Tibial artery (tissue), 4 donors: ENCODE results near the gene CERK.

Experiments used
- DNase-seq, 2 donors: peaks; one replicate each; pipeline ENCODE4 v3.0.0-alpha.2; 2019
- H3K27ac ChIP-seq, 2 donors: fragments of 200-600 bp; sonication (generic) in 1 of 2; 1 replicate in 1 of 2; 2 replicates in 1 of 2; pipeline ENCODE4 v1.5.1; 2018 to 2019; ENCODE audit warnings: mild to moderate bottlenecking in 1 of 2
- H3K27me3 ChIP-seq, 2 donors: fragments of 200-600 bp; sonication (generic) in 1 of 2; one replicate each; pipeline versions ENCODE4 v1.5.1 to v1.6.0; 2016 to 2019
- H3K36me3 ChIP-seq, 3 donors: fragments of 200-600 bp; sonication (generic) in 2 of 3; one replicate each; pipeline ENCODE4 v1.5.1; 2016 to 2019; ENCODE audit warnings: mild to moderate bottlenecking in 2 of 3
- H3K4me1 ChIP-seq, 4 donors: fragments of 200-600 bp; sonication (generic) in 2 of 4; 1 replicate in 3 of 4; 2 replicates in 1 of 4; pipeline ENCODE4 v1.5.1; 2016 to 2019
- H3K4me3 ChIP-seq, 2 donors: fragments of 200-600 bp; sonication (generic) in 1 of 2; 1 replicate in 1 of 2; 2 replicates in 1 of 2; pipeline ENCODE4 v1.5.1; 2018 to 2019; ENCODE audit warnings: mild to moderate bottlenecking in 2 of 2
- H3K9me3 ChIP-seq, 3 donors: fragments of 200-600 bp; sonication (generic) in 1 of 3; one replicate each; pipeline ENCODE4 v1.5.1; 2016 to 2019
- intact Hi-C: fragments of 100-400 bp; cut with DNase I; formaldehyde crosslinking; loops from one replicate; pipeline ENCODE4 v1.15.0; 2023; ENCODE audit warnings: low total_unique reads
- TF ChIP-seq, protein P1 (sequence below), 2 experiments: fragments of 200-600 bp in 1 of 2; fragments of 450-650 bp in 1 of 2; IDR thresholded peaks; one replicate each; pipeline ENCODE4 v1.5.1; 2017 to 2019; ENCODE audit warnings: antibody characterized with exemption in 2 of 2, mild to moderate bottlenecking in 1 of 2, moderate library complexity in 1 of 2

The CERK gene

GRCh38 chr22:46731246-46732040 lies 6.6 kb downstream of the CERK start:
- no peak for DNase-seq
- no peaks in the 10 kb centered on the region for H3K27me3 ChIP-seq
- intact Hi-C loops: no loop called here

GRCh38 chr22:46730568-46731245 lies 7.3 kb downstream of the CERK start:
- intact Hi-C loops: no loop called here
- no peak overlapping the region for H3K27ac ChIP-seq
- no peak for DNase-seq
- TF ChIP-seq, protein P1, sequence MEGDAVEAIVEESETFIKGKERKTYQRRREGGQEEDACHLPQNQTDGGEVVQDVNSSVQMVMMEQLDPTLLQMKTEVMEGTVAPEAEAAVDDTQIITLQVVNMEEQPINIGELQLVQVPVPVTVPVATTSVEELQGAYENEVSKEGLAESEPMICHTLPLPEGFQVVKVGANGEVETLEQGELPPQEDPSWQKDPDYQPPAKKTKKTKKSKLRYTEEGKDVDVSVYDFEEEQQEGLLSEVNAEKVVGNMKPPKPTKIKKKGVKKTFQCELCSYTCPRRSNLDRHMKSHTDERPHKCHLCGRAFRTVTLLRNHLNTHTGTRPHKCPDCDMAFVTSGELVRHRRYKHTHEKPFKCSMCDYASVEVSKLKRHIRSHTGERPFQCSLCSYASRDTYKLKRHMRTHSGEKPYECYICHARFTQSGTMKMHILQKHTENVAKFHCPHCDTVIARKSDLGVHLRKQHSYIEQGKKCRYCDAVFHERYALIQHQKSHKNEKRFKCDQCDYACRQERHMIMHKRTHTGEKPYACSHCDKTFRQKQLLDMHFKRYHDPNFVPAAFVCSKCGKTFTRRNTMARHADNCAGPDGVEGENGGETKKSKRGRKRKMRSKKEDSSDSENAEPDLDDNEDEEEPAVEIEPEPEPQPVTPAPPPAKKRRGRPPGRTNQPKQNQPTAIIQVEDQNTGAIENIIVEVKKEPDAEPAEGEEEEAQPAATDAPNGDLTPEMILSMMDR (IDR thresholded peaks at IDR 0.05): no peak
- H3K36me3 ChIP-seq: peaks cover 0 to 11% (median 6%) of the 10 kb centered on the region in 3 donors
- no peaks in the 10 kb centered on the region for H3K9me3 ChIP-seq
- H3K4me1 ChIP-seq: peaks cover 0 to 46% (median 18%) of the 10 kb centered on the region in 4 donors
- H3K4me3 ChIP-seq: no peak overlapping the region
- no peaks in the 10 kb centered on the region for H3K27me3 ChIP-seq

More at GRCh38 chr22:46731246-46732040, 6.6 kb downstream of the CERK start:
- Histone ChIP-seq H3K36me3 (peaks cover 0 to 11% (median 6%) of the 10 kb centered on the region in 3 donors), H3K27ac (no peak overlapping the region), H3K4me3 (no peak overlapping the region), H3K9me3 (no peaks in the 10 kb centered on the region), H3K4me1 (peaks cover 0 to 54% (median 25%) of the 10 kb centered on the region in 4 donors)
- TF ChIP-seq, protein P1 (IDR thresholded peaks at IDR 0.05): no peak

DNA sequence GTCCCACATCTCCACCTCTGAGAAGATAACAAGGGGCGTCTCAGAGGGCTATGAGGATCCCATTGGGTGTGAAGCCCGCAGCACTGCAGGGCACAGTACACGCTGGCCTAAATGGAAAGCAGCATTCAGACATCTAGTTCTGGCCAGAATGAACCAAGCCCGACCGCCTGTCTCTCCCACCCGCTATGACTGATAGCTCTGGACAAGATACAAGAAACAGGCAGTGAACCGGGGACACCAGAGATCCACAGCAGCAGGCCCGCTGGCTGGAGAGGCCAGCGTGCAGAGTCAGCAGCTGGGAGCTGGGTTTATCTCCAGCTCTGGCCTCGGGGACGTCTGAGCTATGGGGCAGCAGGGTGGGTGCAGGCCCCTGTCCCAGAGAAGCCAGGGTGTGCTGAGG lies 9.6 kb downstream of the CERK start:
- Histone ChIP-seq H3K27ac (no peak overlapping the region), H3K27me3 (no peaks in the 10 kb centered on the region), H3K9me3 (no peaks in the 10 kb centered on the region), H3K36me3 (peaks cover 0 to 17% (median 11%) of the 10 kb centered on the region in 3 donors), H3K4me3 (no peak overlapping the region), H3K4me1 (peaks cover 0 to 30% (median 0%) of the 10 kb centered on the region in 4 donors)
- intact Hi-C loops: no loop called here
- TF ChIP-seq, protein P1 (IDR thresholded peaks at IDR 0.05): no peak
- no peak for DNase-seq

DNA sequence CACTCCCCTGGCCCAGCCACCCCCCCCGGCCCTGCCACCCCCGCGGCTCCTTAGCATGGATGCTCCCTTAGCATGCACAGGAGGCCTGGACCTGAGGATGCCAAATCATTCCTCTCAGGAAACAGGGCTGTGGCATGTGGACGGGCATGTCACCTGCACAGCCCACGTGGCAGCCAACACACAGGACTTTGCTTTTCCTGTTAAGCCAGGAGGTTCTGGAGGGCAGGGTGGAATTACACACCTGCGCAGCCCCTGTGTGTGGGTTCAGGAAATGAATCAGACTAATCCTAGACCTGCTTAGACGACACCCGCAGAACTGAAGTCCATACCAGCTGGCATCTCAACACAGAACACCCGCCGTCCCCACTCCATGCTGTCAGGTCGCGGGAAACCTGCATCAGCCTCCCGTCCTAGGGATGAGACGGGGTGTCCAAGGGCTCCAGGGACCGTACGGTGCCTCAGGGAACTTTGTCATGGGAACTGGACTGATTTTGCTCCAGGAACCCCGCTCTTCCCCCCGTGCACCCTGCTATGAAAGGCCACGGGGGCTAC lies 10.2 kb downstream of the CERK start:
- no peak overlapping the region for H3K27ac ChIP-seq
- intact Hi-C loops: no loop called here
- peaks cover 0 to 17% (median 11%) of the 10 kb centered on the region in 3 donors for H3K36me3 ChIP-seq
- no peak for DNase-seq
- TF ChIP-seq, protein P1 (IDR thresholded peaks at IDR 0.05): no peak
- peaks cover 0 to 30% (median 0%) of the 10 kb centered on the region in 4 donors for H3K4me1 ChIP-seq
- no peaks in the 10 kb centered on the region for H3K27me3 ChIP-seq
- no peaks in the 10 kb centered on the region for H3K9me3 ChIP-seq
- no peak overlapping the region for H3K4me3 ChIP-seq

DNA sequence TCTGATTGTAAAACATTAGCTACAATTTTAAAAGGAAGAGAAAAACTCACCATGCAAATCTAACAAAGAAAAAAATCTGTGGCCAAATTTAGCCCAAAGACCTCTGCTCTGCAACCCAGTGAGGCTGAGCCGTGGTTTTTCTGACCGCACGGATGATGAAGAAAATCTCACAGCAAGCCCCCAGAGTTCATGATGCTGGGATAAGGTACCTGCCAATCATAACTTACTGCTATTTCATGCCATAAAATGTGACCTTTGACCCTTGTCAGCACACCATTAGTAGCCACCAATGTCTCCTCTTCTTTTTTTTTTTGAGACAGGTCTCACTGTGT lies 11.1 kb downstream of the CERK start:
- Histone ChIP-seq H3K36me3 (peaks cover 0 to 17% (median 9%) of the 10 kb centered on the region in 3 donors), H3K27ac (no peak overlapping the region), H3K27me3 (no peaks in the 10 kb centered on the region), H3K9me3 (no peaks in the 10 kb centered on the region), H3K4me3 (no peak overlapping the region), H3K4me1 (peaks cover 0 to 27% (median 0%) of the 10 kb centered on the region in 4 donors)
- no peak for DNase-seq
- TF ChIP-seq, protein P1 (IDR thresholded peaks at IDR 0.05): no peak
- intact Hi-C loops: no loop called here
